Smooth muscle cell (in vitro differentiated cells): ENCODE data around the gene IFFO2. TPM values are rescaled to one million over a fixed set of nuclear protein-coding genes. Genes with fewer than 3 reads are reported as not detected.

Experiments
- DNase-seq: peaks from one replicate; lab custom pipeline; 2025; ENCODE audit not compliant: unreplicated experiment; lab: John Stamatoyannopoulos, UW
- H2AFZ ChIP-seq: fragments of 200-600 bp; sonication (generic); 2 replicates; pipeline ENCODE4 v1.6.0; 2016; ENCODE audit warnings: antibody characterized with exemption, low read depth, mild to moderate bottlenecking
- H3F3A ChIP-seq: fragments of 200-600 bp; sonication (generic); 2 replicates; pipeline ENCODE4 v1.6.0; 2017; ENCODE audit warnings: antibody characterized with exemption, low read depth
- H3K27ac ChIP-seq: fragments of 200-600 bp; sonication (generic); 2 replicates; pipeline ENCODE4 v1.5.1; 2016; ENCODE audit warnings: low read depth, mild to moderate bottlenecking
- H3K27me3 ChIP-seq: fragments of 200-600 bp; sonication (generic); 2 replicates; pipeline ENCODE4 v1.6.1; 2016; ENCODE audit warnings: low read depth, mild to moderate bottlenecking
- H3K36me3 ChIP-seq: fragments of 200-600 bp; sonication (generic); 2 replicates; pipeline ENCODE4 v1.5.1; 2016; ENCODE audit warnings: low read depth
- H3K4me1 ChIP-seq: fragments of 200-600 bp; sonication (generic); 2 replicates; pipeline ENCODE4 v1.5.1; 2016; ENCODE audit warnings: low read depth
- H3K4me2 ChIP-seq: fragments of 200-600 bp; sonication (generic); 2 replicates; pipeline ENCODE4 v1.6.0; 2016; ENCODE audit warnings: mild to moderate bottlenecking
- H3K4me3 ChIP-seq: fragments of 200-600 bp; sonication (generic); 2 replicates; pipeline ENCODE4 v1.5.1; 2016; ENCODE audit warnings: mild to moderate bottlenecking
- H3K79me2 ChIP-seq: fragments of 200-600 bp; sonication (generic); 2 replicates; pipeline ENCODE4 v1.6.0; 2016; ENCODE audit warnings: low read depth, mild to moderate bottlenecking
- H3K9ac ChIP-seq: fragments of 200-600 bp; sonication (generic); 2 replicates; pipeline ENCODE4 v1.6.0; 2016; ENCODE audit warnings: low read depth
- H3K9me3 ChIP-seq: fragments of 200-600 bp; sonication (generic); replicated peaks from 2 replicates; pipeline ENCODE4 v1.5.1; 2016; ENCODE audit warnings: low read depth
- H4K20me1 ChIP-seq: fragments of 200-600 bp; sonication (generic); 2 replicates; pipeline ENCODE4 v1.6.0; 2016; ENCODE audit warnings: low read depth
- WGBS: methylation state at CpG from one replicate; pipeline ENCODE4 v1.1.7; 2016; ENCODE audit warnings: low lambda C conversion rate; 5-methylcytosine and 5-hydroxymethylcytosine counted together
- polyA plus RNA-seq: library from polyadenylated mRNA; unstranded; fragments of >200 nt; fragmentation: Nextera tagmentation; extraction: Ambion mirVana; gene quantifications from 2 replicates; pipeline ENCODE4 v1.2.1, GENCODE V29; 2016
- total RNA-seq: library from RNA; depleted of rRNA; stranded (reverse); fragments of >200 nt; gene quantifications from 2 replicates; pipeline ENCODE4 v1.2.3, GENCODE V29; 2014
- TF ChIP-seq, protein P1 (sequence below): fragments of 200-600 bp; sonication (generic); IDR thresholded peaks from 2 replicates; pipeline ENCODE4 v1.5.1; 2017; ENCODE audit warnings: borderline replicate concordance, mild to moderate bottlenecking, antibody characterized with exemption; ENCODE audit not compliant: insufficient read depth, poor library complexity, severe bottlenecking

IFFO2 gene
- total and polyA plus RNA-seq, 2 experiments from 2014 or later, result 5.7 to 19.1 TPM

DNA sequence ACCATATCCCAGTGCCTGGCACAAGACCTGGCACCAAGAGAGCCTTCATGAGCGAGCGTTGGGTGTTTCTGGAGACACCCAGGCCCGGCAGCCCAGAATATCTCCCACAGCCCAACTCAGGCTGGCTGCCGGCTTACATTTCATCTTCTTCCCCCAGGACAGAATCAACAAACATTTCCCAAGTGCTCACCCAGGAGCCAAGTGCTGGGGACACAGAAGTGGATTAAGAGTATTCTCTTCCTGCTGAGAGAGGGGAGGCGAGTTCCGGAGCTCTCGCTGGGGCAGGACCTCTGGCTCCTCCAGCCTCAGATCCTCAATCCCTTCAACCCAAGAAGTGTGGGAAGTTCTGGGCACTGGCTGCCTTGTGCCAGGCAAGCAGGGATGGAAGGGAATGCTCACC, 23.6 kb downstream of the IFFO2 start:
- H3K4me2 ChIP-seq, result no peak overlapping the region
- TF ChIP-seq, protein P1, sequence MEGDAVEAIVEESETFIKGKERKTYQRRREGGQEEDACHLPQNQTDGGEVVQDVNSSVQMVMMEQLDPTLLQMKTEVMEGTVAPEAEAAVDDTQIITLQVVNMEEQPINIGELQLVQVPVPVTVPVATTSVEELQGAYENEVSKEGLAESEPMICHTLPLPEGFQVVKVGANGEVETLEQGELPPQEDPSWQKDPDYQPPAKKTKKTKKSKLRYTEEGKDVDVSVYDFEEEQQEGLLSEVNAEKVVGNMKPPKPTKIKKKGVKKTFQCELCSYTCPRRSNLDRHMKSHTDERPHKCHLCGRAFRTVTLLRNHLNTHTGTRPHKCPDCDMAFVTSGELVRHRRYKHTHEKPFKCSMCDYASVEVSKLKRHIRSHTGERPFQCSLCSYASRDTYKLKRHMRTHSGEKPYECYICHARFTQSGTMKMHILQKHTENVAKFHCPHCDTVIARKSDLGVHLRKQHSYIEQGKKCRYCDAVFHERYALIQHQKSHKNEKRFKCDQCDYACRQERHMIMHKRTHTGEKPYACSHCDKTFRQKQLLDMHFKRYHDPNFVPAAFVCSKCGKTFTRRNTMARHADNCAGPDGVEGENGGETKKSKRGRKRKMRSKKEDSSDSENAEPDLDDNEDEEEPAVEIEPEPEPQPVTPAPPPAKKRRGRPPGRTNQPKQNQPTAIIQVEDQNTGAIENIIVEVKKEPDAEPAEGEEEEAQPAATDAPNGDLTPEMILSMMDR, result no peak
- H3K4me1 ChIP-seq, result peaks cover 2% of the 10 kb centered on the region
- H3K79me2 ChIP-seq, result peaks cover 98% of the 10 kb centered on the region
- H3K4me3 ChIP-seq, result no peak overlapping the region
- no peaks in the 10 kb centered on the region for H3K27me3 ChIP-seq
- no peak for DNase-seq
- H3K27ac ChIP-seq, result no peak overlapping the region
- H3F3A ChIP-seq, result peaks cover 2% of the 10 kb centered on the region
- H4K20me1 ChIP-seq, result peaks cover 85% of the 10 kb centered on the region
- no peak overlapping the region for H2AFZ ChIP-seq
- H3K36me3 ChIP-seq, result no peaks in the 10 kb centered on the region
- WGBS, result 77% methylated on average over 7 of the region's 7 CpGs
- no peak overlapping the region for H3K9ac ChIP-seq
- H3K9me3 ChIP-seq, result no peaks in the 10 kb centered on the region

DNA sequence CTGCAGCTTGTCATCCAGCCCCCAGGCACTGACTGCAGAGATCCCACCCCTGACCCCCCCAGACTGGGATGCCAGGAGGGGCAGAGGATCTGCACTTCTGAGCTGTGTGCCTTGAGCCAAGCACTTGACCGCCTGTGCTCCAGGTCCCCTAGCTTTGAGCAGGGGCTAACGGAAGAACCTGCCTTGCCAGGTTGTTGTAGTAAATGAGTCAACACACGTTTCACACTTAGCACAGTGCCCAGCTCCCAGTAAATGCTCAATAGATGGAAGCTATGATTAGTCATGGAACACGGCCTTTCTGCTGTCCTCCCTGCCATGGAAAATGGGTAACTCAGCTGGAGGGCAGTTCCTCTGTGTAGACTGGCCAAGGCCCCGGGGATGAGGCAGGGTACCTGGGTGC, 24.1 kb downstream of the IFFO2 start:
- Histone ChIP-seq H3K4me2 (no peak overlapping the region), H3K4me1 (peaks cover 7% of the 10 kb centered on the region), H2AFZ (no peak overlapping the region), H3F3A (peaks cover 3% of the 10 kb centered on the region), H3K9ac (no peak overlapping the region), H3K4me3 (no peak overlapping the region), H4K20me1 (peaks cover 80% of the 10 kb centered on the region), H3K36me3 (no peaks in the 10 kb centered on the region), H3K79me2 (peaks cover 98% of the 10 kb centered on the region), H3K9me3 (no peaks in the 10 kb centered on the region), H3K27me3 (no peaks in the 10 kb centered on the region), H3K27ac (no peak overlapping the region)
- WGBS, result 60% methylated on average over 5 of the region's 5 CpGs
- TF ChIP-seq, protein P1, result no peak
- no peak for DNase-seq

DNA sequence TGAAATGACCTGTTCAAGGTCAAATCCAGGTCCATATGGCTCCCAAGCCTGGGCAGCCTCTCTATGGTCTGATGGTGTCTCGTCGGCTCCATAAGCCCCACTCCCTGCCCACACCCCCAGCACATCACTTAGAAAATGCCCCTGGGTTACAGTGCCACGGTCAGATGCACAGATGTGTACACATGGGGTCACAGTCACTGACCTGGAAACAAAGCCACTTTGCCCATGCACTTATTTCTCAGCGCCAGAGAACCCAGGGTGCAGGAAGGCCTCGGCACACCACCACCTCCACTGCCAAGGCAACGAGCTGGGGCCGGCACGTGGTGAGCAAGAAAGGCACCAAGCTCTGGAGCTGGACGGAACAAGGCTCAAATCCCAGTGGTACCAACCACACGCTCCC, 24.7 kb downstream of the IFFO2 start:
- DNase-seq, result no peak
- Histone ChIP-seq H3K4me1 (peaks cover 13% of the 10 kb centered on the region), H3K79me2 (peaks cover 97% of the 10 kb centered on the region), H3K27me3 (no peaks in the 10 kb centered on the region), H2AFZ (no peak overlapping the region), H3K9me3 (no peaks in the 10 kb centered on the region), H3K4me2 (no peak overlapping the region), H3K4me3 (no peak overlapping the region), H4K20me1 (peaks cover 74% of the 10 kb centered on the region), H3F3A (peaks cover 8% of the 10 kb centered on the region), H3K36me3 (no peaks in the 10 kb centered on the region), H3K27ac (no peak overlapping the region), H3K9ac (no peak overlapping the region)
- WGBS, result 92% methylated on average over 10 of the region's 10 CpGs
- TF ChIP-seq, protein P1, result no peak

DNA sequence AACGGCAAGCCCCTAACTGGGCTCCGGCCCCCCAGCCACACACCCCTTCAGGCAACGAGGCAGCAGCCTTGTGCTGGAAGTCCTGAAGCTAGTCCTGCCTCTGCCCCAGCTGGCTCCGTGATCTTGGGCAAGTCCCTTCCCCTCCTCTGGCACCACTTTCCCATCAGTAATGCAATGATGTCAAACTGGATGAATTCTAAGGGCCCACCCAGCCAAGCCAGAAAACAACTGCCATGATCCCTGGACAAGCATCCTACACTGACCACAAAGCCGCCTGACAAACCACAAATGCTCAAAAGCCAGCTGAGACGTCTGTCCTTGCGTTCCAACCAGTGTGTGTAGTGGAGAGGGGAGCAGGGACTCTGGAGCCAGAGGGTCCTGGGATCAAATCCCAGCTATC, 26.8 kb downstream of the IFFO2 start:
- Histone ChIP-seq H3K79me2 (peaks cover 88% of the 10 kb centered on the region), H3K4me1 (peaks cover 13% of the 10 kb centered on the region), H3K27ac (peak overlapping the region; percentile 18), H3K36me3 (no peaks in the 10 kb centered on the region), H3K4me3 (no peak overlapping the region), H3K4me2 (peak overlapping the region; percentile 10), H2AFZ (no peak overlapping the region), H3F3A (peaks cover 8% of the 10 kb centered on the region), H4K20me1 (peaks cover 55% of the 10 kb centered on the region), H3K27me3 (no peaks in the 10 kb centered on the region), H3K9ac (no peak overlapping the region), H3K9me3 (no peaks in the 10 kb centered on the region)
- no peak for DNase-seq
- TF ChIP-seq, protein P1, result no peak
- WGBS, result 29% methylated on average over 7 of the region's 7 CpGs
